Umbilical cord (tissue), 1 donor: Measurements from ENCODE around the gene PML. TPM values are rescaled to one million over a fixed set of nuclear protein-coding genes. Genes with fewer than 3 reads are reported as not detected.

ENCODE experiments used
- total RNA-seq: library from RNA; depleted of rRNA; stranded (reverse); fragments of >200 nt; gene quantifications from one replicate; pipeline ENCODE4 v1.2.3, GENCODE V29; 2014; ENCODE audit warnings: low replicate concordance; ENCODE audit not compliant: insufficient read depth

Gene PML
- total RNA-seq, 1 donor from 2014 or later: 20.9 TPM

Other genes with a start within 250 kb of the PML start
- gene INSYN1, start 241.4 kb upstream of the PML start, total RNA-seq: 9.6 TPM
- not detected for gene TBC1D21, start 121.2 kb upstream of the PML start, total RNA-seq
- gene LOXL1, start 68.3 kb upstream of the PML start, total RNA-seq: 212 TPM
- gene STOML1, start 2.4 kb upstream of the PML start, total RNA-seq: 18.5 TPM
- gene GOLGA6A, start 87.8 kb downstream of the PML start, total RNA-seq: 2.6 TPM
- gene ISLR2, start 135.9 kb downstream of the PML start, total RNA-seq: 2.6 TPM
- 95.1 TPM for gene ISLR, start 179.0 kb downstream of the PML start, total RNA-seq
- gene STRA6, start 208.1 kb downstream of the PML start, total RNA-seq: 35.6 TPM
- gene CCDC33, start 241.6 kb downstream of the PML start, total RNA-seq: 3.4 TPM